IMR-90 (cell line): ENCODE results near the gene ZNF785.

ENCODE experiments used
- BHLHE40 ChIP-seq: fragments of 150-350 bp; IDR thresholded peaks from 2 replicates; pipeline ENCODE4 v1.6.1; 2016; ENCODE audit warnings: mild to moderate bottlenecking, low read depth, low read length
- MAFK ChIP-seq: IDR thresholded peaks from 2 replicates; pipeline ENCODE4 v1.6.1; 2012; ENCODE audit warnings: low read depth, low read length, improper control_type of control experiment
- SMC3 ChIP-seq: fragments of 150-350 bp; IDR thresholded peaks from 2 replicates; pipeline ENCODE4 v1.6.1; 2016; ENCODE audit warnings: low read depth, mild to moderate bottlenecking, antibody characterized with exemption, low read length, moderate library complexity
- TF ChIP-seq, protein P1 (sequence below): conservative IDR thresholded peaks from 2 replicates; pipeline ENCODE4 v1.5.1; 2012; ENCODE audit warnings: mild to moderate bottlenecking, low read depth, low read length, improper control_type of control experiment

DNA sequence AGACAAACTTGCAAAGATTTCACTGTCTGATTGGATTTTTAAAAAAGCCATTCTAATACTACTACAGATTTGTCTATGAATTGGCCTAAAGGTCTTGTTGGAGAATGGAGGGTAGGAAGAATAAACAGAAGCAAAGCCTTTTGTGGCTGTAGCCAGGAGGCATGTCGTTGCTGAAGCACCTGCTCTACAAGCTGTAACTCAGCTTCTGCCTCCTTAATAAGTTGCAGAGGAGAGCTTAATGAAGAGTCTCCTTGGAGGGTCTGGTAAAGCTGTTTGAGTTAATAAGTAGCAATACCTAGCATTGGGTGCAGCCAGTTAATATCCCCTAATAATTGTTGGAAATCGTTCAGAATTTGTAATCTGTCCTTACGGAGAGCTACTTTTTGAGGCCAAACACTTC, 34.7 kb upstream of the ZNF785 start:
- TF ChIP-seq, protein P1, sequence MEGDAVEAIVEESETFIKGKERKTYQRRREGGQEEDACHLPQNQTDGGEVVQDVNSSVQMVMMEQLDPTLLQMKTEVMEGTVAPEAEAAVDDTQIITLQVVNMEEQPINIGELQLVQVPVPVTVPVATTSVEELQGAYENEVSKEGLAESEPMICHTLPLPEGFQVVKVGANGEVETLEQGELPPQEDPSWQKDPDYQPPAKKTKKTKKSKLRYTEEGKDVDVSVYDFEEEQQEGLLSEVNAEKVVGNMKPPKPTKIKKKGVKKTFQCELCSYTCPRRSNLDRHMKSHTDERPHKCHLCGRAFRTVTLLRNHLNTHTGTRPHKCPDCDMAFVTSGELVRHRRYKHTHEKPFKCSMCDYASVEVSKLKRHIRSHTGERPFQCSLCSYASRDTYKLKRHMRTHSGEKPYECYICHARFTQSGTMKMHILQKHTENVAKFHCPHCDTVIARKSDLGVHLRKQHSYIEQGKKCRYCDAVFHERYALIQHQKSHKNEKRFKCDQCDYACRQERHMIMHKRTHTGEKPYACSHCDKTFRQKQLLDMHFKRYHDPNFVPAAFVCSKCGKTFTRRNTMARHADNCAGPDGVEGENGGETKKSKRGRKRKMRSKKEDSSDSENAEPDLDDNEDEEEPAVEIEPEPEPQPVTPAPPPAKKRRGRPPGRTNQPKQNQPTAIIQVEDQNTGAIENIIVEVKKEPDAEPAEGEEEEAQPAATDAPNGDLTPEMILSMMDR: no peak
- no peak for TF ChIP-seq MAFK
- no peak for TF ChIP-seq SMC3
- no peak for TF ChIP-seq BHLHE40
